Activated CD4-positive, CD25-positive, alpha-beta regulatory T cell treated with anti-CD3 and anti-CD28 coated beads, Interleukin-2, amount 50 U/mL, for 16 hours (primary cell): ENCODE measurements around the gene KCNA10.

Experiments
- DNase-seq: peaks from one replicate; pipeline ENCODE4 v3.0.0-alpha.2; 2020; ENCODE audit warnings: low read depth, low spot score

The KCNA10 gene

DNA sequence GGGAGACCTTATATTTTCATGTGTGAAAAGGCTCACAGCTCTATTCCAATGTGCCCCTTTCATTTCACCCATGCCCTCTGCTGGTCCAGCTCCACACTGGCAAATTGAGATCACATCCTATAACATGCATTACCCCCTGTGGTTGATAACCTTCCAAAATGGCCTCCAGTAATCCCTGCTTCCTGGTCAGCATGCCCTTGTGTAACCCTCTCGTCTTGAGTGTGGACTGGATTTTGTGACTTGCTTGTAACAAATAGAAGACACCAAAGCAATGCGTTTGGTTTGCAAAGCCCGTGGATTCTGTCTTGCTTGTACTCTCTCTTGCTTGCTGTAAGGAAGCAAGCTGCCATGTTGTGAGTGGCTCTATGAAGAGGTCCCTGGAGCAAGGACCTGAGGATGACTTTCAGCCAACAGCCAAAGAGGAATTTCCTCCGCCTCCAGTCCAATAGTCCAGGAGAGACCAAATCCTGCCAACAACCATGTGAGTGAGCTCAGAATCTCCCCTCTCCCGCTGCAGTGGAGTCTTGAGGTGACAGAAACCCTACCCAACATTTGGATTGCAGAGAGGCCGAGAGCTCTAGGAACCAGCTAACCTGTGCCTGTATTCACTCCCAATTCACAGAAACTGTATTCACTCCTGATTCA, 17.4 kb downstream of the KCNA10 start:
- DNase-seq, result no peak

DNA sequence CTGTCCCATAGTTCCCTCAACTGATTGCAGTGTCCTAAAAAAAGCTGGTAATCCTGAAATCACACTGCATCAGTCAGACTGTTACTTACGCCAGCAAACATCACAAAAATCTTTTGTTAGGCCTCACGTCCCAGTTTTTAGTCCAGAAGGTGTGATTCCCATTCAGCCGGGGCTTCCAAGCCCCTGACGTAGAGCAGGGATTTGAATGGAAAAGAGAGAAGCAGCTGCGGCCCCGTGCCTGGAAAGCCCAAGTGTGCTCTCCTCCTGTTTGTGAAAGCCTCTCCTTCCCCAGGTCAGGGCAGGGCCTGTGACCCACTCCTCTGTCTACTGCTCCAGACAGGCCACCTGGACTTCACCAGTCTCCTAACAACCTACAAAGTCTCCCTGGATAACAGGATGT, 20.7 kb downstream of the KCNA10 start:
- DNase-seq, result no peak

DNA sequence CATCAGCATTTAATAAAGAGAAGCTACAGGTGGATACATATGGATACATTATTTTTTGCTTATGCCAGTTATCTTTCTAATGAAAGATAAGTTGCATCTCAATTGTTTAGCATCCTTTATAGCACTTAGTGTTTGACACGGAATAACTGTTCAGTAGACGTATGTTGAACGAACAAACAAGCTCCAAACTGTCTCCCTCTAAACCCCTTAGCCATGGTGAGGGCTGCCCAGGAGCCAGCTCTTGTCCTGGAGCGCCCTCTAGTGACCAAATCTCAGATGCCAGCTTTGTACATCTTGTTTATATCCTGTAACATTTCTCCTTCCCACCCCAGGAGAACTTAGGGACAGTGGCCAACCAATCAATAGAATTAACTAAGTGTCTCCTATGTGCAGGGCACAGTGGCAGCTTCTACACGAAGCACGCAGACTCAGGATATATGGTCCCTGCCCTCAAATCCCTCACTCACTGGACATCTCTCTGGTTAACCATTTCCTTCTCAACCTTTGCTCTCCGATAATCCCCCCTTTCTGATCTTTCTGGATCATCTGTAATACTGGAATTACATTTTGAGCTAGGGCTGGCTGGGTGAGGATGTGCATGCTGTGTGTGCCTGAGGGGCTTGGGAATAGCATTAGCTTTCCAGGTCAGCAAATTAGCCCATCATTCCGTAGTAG, 22.9 kb downstream of the KCNA10 start:
- DNase-seq, result peak; percentile 58

DNA sequence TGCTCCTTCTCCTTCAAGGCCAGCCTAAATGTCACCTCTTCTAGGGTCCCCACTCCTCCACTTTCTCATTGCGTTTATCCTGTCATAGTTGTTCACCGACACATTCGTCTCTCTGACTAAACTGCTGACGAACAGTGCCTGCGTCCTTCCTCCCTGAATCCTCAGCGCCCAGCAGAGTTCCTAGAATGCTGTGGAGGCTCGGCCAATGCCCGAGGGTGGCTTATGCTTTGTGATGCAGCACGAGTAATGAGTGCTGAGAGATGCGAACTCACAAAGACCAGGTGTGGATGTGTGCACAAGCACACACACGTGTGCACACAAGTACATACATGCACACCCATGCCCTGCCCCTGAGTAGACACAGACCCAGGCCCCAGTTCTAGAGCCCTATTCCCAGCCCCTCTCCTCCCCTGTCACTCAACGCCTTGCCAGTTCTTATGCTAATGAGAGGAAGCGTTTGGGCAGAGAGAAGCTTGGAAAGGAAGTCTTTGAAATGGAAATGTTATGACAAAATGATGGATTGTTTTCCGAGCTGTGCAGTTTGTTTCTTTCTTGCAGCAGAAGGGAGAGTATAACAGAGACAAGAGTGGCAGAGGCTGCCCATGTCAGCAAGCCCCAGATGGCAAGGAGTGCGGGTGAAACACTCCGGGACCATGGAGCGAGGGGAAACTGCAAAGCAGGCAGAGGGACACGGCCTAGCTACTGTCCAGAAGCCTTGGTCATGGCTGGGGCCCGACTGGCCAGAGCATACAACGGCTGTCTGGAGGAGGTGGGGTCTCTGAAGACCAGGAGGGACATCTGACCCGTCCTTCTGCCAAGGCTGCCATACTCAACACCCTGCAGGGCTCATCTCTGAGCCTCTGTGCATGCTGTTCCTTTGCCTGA, 24.2 kb downstream of the KCNA10 start:
- DNase-seq, result no peak

DNA sequence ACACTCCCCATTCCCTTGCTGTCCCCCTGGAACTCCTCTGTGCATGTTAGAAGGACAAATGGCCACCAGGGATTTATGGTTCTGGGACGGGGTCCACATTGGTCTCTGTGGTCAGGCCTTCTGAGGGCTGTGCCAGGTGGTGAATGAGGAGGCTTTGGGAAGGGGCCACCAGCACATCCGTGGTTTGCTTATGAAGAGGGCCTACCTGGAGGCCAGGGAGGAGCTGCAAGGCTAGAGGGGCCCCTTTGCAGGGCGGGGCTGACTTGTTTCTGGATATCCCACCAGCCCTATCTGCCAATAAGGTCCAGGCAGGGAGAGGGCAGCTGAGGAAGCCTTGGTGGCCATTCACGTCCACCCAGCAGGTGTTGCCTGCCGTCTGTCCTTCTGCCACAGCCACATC, 24.9 kb downstream of the KCNA10 start:
- no peak for DNase-seq

DNA sequence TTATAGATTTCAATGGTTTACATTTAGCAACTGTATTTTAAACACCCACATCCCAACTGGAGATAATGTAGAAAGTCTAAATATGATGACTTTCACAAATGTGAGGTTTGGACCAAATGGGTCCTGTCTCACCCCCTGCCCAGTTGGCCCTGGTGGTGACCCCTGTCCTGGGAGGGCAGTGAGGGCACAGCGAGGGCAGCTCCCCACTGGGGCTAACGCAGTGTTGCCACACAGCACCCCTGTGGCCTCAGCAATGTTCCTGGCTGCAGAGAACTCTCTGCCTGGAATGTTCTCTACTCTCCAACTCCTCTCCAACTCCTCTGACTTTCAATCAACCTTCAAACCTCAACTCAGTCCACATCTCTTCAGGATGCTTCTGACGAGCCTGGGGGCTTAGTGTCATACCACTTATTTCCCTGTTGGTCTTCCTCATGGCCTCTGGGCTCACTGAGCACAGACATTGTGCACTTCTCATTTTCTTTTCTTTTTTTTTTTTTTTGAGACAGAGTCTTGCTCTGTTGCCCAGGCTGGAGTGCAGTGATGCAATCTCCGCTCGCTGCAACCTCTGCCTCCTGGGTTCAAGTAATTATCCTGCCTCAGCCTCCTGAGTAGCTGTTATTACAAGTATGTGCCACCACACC, 25.8 kb downstream of the KCNA10 start:
- DNase-seq, result no peak

DNA sequence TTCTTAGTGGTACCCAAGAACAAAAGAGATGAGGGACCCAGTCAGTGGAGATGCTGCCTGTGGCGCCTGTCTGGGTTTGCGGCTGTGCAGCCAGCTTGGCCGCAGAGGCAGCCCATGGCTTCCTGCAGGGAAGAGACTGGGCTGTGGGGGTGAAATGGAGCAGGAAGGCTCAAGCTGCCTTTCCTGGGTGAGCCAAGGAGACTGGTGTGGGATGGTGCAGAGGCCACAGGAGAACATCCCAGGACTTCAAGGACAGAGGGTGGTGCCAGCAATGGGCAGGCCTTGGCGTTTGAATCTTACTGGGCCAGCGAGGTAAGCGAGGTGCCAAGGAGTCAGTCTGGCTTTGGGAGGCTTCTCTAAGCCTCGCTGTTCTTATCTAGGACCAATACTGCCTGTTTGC, 26.4 kb downstream of the KCNA10 start:
- no peak for DNase-seq

DNA sequence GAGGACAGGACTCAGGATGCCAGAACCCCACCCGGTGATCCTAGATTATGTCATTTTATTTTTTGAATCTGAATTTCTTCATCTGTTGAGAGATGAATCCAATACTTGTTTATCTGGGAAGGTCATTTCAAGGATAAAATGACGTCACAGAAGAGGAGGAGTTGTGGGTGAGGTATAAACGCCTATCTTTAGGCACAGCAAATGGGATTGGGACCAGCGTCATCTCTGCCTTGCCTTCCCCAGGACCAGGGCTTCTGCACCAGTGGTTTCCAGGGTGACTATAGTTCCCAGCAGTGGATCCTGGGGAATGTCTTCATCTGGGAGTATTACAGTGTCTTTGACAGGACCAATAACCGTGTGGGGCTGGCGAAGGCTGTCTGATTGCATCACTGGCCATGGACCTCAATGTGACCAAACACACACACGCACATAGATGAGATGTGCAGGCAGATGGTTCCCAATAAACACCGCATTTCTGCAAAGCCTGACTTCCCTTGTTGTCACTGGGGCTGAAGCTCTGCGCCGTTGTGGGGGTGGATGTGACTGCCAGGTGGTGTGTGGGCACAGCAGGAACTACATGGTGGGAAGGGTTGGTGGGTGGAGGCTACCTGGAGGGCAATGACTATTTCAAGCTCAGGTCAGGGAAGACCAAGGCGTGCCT, 28.1 kb downstream of the KCNA10 start:
- DNase-seq, result no peak

DNA sequence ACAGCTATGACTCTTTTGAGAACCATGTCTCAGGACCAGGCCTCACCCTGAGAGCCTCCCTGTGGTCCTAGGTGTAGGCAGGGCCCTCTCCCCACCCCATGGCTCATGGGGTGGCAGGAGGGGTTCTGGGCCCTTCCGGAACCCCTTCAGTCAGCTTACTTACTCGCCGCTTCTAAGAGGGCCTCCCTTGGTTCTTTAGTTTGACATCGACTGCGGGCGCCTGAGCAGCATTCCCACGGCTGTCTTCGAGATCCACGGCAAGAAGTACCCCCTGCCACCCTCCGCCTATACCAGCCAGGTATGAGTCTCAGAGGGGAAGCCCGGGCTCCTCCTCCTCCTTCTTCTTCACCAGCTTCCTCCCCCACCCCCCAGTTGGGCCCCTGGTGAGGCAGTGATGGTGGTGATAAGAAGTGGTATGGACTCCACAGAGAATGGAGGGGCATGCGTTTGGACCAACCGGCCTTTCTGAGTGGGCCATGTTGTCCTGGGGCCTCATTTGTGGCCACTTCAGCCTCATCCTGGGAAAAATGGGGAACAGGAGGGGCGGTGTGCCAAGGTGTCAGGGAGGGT, 28.9 kb downstream of the KCNA10 start:
- DNase-seq, result no peak

DNA sequence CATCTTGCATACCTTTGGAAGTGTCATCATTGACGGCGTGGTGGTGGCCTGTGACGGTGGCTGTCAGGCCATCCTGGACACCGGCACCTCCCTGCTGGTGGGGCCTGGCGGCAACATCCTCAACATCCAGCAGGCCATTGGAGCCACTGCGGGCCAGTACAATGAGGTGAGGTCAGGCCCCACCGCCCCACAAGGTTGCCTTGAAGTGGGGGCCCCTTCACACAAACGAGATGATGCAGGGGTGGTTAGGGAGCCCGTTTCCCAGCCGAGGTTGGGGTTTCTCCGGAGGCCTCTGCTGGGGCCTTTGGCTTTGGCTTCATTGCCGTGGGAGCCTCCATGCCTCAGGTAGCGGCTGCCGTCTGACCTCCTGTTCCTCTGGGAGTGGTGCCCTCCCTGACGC, 29.6 kb downstream of the KCNA10 start:
- no peak for DNase-seq

DNA sequence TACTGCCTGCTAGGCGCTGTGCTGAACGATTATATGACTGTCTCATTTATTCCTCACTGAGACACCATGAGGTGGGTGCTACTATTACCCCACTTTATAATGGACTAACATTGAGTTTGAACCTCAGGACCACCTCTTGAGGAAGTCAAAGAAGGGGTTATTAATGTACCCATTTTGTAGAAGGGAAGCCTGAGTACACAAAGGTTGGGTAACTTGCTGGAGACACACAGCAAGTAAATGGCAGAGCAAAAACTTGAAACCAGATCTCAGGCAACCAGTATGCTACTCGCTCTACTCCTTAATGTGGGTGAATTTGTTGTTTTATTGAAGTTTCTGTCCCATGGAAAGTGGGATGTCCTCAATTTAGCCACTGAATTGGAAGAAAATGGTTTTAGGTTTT, 30.1 kb downstream of the KCNA10 start:
- DNase-seq, result no peak

DNA sequence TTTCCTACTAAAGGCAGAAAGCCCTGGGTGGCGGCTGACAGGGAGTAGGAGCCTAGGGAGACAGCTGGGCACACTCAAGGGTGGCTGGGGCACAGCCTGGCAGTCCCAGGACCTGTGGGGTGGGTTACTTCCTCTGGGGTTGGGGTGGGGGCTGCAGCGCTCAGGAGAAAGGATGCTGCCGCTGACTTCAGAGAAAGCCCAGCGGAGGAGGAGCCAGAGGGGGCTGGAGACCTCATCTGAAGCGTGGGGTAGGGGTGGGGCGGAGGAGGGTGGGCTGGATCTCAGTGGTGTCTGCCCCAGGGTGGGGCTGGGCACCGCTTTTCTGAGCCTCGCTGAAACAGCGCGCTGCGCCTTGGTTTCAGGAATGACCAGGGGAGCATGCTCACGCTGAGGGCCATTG, 30.8 kb downstream of the KCNA10 start:
- no peak for DNase-seq

DNA sequence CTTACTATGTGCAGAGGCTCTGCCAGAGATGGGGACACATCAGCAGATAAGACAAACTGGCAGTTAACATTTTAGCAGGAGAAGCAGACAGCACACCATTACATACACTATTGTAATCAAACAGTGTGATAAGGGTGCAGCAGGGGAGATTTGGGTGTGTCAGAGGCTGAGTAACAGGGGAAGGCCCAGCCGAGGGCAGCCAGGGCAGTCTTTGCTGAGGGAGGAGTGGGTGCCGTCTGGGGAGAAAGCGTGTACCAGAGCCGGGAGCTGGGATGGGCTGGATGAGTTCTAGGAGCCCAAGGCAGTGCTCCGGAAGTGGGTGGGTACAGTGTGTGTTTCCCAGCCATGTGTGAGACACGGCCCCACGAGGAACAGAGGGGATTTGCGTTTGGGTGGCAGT, 31.2 kb downstream of the KCNA10 start:
- DNase-seq, result no peak

DNA sequence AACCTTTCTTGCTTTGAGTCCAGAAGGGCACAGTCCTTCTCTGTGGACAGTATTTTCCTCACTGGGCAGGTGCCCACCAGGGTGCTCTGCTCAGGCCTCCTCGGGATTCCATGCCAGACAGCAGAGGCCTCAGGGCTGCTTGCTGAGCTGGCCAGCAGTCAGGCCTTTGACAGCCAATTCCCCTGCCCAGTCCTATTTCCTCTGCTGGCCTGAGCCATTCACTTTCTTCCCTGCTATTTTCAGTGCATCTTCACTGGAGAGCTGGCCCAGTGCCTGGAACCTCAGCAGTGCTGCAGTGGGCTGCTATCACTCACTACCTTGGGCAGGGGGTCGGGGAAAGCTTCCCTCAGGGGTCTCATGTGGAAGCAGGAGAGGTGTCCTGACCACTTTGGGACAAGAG, 33.2 kb downstream of the KCNA10 start:
- DNase-seq, result no peak

DNA sequence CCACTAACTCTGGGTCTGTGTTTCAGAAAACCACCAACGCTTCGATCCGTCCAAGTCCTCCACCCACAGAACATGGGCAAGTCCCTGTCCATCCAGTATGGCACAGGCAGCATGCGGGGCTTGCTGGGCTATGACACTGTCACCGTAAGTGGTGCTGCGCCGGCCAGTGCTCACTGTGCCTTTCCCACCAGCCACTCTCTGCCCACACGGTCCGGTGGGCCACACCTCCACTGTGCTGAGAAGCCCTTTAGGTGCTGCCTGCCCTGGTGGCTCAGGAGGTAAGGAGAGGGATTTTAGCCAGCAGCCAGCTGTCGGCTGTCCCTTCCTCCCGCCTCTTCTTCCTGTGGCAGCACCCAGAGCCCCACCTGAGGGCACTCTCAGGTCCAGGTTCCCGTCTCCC, 34.2 kb downstream of the KCNA10 start:
- no peak for DNase-seq

DNA sequence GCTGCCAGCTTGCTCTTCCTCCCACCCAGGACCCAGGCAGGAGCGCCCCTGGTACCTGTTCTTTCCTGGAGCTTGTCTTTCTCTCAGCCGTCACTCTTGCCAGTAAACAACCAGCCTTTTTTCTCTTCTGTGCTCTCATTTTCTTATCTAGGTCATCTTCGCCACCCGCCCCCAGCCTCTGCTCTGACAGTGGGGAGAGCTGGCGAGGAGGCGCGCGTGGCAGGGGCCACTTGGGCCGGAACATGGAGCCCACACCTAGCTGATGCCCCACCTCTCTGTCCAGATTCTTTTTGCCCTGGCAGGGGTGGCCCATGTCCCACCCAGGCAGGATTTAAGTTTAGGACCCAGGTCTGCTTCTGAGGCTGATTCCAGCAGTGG, 35.7 kb downstream of the KCNA10 start:
- DNase-seq, result no peak

DNA sequence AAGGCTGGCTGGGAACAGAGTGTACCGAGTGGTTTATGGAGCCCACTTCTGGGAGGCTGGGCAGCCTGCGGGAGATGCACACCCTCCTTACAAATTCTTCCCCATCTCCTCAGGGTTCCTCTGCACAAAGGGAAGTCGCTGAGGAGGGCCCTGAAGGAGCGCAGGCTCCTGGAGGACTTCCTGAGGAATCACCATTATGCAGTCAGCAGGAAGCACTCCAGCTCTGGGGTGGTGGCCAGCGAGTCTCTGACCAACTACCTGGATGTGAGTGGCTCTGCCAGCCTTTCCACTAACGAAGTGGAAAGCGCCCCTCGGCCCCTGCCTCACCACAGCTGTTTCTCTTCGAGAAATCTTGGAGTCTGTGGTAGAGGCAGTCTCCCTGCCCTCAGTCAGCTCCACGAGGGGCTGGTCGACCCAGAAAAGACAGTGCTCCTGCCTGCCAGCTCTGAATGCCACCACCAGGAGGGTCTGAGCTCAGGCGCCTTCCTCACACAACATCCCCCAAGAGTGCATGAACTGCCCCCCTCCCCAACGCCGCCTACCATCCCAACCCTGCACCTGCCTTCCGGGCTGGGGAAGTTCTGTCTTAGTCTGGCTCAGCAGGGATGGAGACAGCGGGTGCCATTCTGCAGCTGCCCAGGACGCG, 36.2 kb downstream of the KCNA10 start:
- DNase-seq, result no peak

DNA sequence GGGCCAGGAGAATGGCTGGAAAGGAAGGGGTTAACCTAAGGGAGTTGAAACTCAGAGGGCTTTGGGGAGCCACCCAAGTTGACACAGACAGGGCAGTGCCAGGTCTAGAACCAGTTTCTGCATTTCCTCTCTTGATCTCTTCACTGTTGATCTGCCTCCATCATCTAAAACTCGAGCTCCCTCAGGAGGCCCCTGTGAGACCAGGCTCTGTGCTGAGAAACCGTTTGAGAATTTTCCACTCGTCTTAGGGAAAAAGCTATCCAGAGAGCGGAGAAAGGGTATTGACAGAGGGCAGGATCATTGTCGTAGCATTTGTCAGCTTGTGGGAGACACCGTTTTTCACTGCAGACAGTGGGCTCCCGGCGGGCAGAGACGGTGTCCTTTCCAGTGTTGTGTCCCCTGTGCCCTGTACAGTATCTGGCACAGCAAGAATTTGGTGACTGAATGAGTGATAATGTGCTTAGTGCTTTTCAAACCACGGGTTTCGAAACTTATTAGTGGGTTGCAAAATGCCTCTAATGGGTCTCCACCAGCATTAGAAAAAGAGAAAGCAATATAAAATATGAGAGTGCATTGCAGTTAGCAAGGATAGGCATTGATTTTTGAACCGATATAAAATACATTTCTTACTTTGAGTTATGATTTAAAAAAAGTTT, 36.9 kb downstream of the KCNA10 start:
- no peak for DNase-seq

DNA sequence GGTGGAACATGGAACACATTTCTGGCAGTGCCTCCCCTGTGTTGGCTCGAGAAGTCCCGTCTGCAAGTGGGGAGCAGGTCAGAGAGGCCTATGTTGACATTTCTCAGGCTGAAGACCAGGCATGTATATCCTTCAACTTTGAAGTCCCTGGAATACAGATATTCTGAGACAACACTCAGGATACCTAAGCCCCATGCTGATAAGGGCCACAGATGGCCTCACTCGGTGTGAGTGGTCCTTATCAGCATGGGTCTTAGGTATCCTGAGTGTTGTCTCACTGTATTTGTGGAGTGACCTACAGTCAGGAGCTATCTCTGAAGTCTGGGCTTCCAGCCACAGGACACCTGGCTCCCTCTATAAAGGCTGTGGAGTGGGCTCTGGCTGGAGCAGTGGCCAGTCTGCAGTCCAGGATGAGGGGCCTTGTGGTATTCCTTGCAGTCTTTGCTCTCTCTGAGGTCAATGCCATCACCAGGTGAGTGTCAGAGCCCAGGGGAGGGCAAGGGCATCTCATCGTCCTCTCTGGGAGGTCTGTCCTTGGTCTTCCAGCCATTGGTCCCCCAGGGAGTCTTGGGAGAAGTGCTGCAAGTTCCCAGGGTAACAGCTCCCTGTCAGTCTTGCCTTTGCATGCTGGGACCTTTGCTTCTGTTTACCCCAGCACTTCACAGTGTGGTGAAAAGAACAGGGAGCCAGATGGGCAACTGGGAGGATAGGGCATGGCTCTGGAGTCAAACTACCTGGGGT, 38.4 kb downstream of the KCNA10 start:
- no peak for DNase-seq

DNA sequence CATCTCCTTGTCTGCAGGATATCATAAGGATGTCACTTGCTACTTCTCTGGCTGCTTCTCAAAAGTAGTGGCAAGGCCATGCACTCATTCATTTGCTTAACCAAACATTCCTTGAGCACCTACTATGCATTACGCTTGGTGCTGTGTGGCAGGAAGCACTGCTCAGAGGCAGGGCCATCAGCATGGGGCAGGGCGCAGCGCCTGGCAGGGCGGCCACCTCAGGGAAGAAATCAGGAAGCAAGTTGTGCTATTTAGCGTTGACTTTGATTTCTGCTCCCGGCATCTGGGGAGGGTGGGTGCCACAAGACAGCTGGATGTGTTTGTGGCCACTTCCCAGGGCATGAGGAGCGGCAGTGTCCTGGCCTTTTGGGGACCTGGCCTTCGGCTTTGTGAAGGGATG, 40.1 kb downstream of the KCNA10 start:
- no peak for DNase-seq
